Left lung (tissue), 10 donors: ENCODE results near the gene PAMR1. TPM values are rescaled to one million over a fixed set of nuclear protein-coding genes. Genes with fewer than 3 reads are reported as not detected.

ENCODE experiments used
- ATAC-seq: fragments of 200-7000 bp; cut with Tn5 transposase; one replicate; pipeline ENCODE4 v1.9.1; 2020; ENCODE audit warnings: moderate library complexity
- DNase-seq, 4 donors: peaks; one replicate each; pipeline ENCODE4 v3.0.0-alpha.2; 2013 to 2020
- H3K27ac ChIP-seq, 2 donors: fragments of 200-600 bp; sonication (generic) in 1 of 2; one replicate each; pipeline versions ENCODE4 v1.5.0 to v1.8.0; 2020 to 2021
- H3K27me3 ChIP-seq, 2 donors: fragments of 200-600 bp; sonication (generic) in 1 of 2; one replicate each; pipeline versions ENCODE4 v1.5.0 to v1.8.0; 2020 to 2021
- H3K36me3 ChIP-seq, 2 donors: fragments of 200-600 bp; sonication (generic) in 1 of 2; one replicate each; pipeline versions ENCODE4 v1.5.0 to v1.8.0; 2020 to 2021
- H3K4me1 ChIP-seq, 2 donors: fragments of 200-600 bp; one replicate each; pipeline ENCODE4 v1.8.0; 2021
- H3K4me3 ChIP-seq, 2 donors: fragments of 200-600 bp; sonication (generic) in 1 of 2; one replicate each; pipeline versions ENCODE4 v1.5.0 to v1.8.0; 2020 to 2021; ENCODE audit warnings: mild to moderate bottlenecking in 1 of 2
- H3K9me3 ChIP-seq, 2 donors: fragments of 200-600 bp; sonication (generic) in 1 of 2; one replicate each; pipeline versions ENCODE4 v1.5.0 to v1.8.0; 2020 to 2021
- CTCF ChIP-seq, 2 donors: fragments of 200-600 bp; sonication (generic) in 1 of 2; IDR thresholded peaks; one replicate each; pipeline versions ENCODE4 v1.5.0 to v1.8.0; 2021; ENCODE audit warnings: antibody characterized with exemption in 2 of 2
- intact Hi-C, 2 donors: fragments of 100-400 bp; cut with DNase I; formaldehyde crosslinking; loops; one replicate each; pipeline versions ENCODE4 v1.11.2 to v1.14.2; 2022
- polyA plus RNA-seq, 6 donors: library from polyadenylated mRNA; unstranded; fragments of 120-200 nt; gene quantifications; one replicate each; pipeline ENCODE4 v1.2.1, GENCODE V29; 2013; ENCODE audit not compliant: insufficient read length in 6 of 6
- total RNA-seq, 2 donors: library from RNA; stranded (reverse); fragmentation: NEBNext Ultra II Directional; extraction: Animal tissue kit (Norgen Biotek cat#: 25700); gene quantifications; one replicate each; pipeline ENCODE4 v1.2.1, GENCODE V29; 2021
- donor health status: DM: no; HTN: yes; CAD: no.
- donor health status: DM: no; HTN: no; CAD: no.

The PAMR1 gene
- total and polyA plus RNA-seq, 8 donors, result 0.65 to 14.4 (median 9.1) TPM

GRCh38 chr11:35507688-35508087 is 17.7 kb downstream of the PAMR1 start:
- no peak for TF ChIP-seq CTCF (IDR thresholded peaks at IDR 0.05)
- Histone ChIP-seq H3K4me3 (no peak overlapping the region), H3K4me1 (no peaks in the 10 kb centered on the region), H3K36me3 (no peaks in the 10 kb centered on the region), H3K27me3 (no peaks in the 10 kb centered on the region), H3K27ac (no peak overlapping the region), H3K9me3 (peaks cover 0 to 7% of the 10 kb centered on the region in 2 donors)
- intact Hi-C loops, result no loop called here
- ATAC-seq (no peak), DNase-seq (no peak)

GRCh38 chr11:35501776-35502175 is 23.6 kb downstream of the PAMR1 start:
- Histone ChIP-seq H3K27me3 (no peaks in the 10 kb centered on the region), H3K27ac (no peak overlapping the region), H3K9me3 (peaks cover 0 to 7% of the 10 kb centered on the region in 2 donors), H3K4me3 (no peak overlapping the region), H3K4me1 (no peaks in the 10 kb centered on the region), H3K36me3 (no peaks in the 10 kb centered on the region)
- no peak for ATAC-seq
- intact Hi-C loops, result no loop called here
- no peak for TF ChIP-seq CTCF (IDR thresholded peaks at IDR 0.05)
- DNase-seq, result no peak

GRCh38 chr11:35500744-35501143 is 24.7 kb downstream of the PAMR1 start:
- Histone ChIP-seq H3K27ac (no peak overlapping the region), H3K36me3 (no peaks in the 10 kb centered on the region), H3K4me3 (no peak overlapping the region), H3K9me3 (peaks cover 0 to 7% of the 10 kb centered on the region in 2 donors), H3K4me1 (no peaks in the 10 kb centered on the region), H3K27me3 (no peaks in the 10 kb centered on the region)
- intact Hi-C loops, result no loop called here
- TF ChIP-seq CTCF (IDR thresholded peaks at IDR 0.05), result no peak
- DNase-seq (no peak), ATAC-seq (no peak)

GRCh38 chr11:35496416-35496815 is 29.0 kb downstream of the PAMR1 start:
- Histone ChIP-seq H3K27me3 (no peaks in the 10 kb centered on the region), H3K4me1 (no peaks in the 10 kb centered on the region), H3K9me3 (no peaks in the 10 kb centered on the region), H3K27ac (no peak overlapping the region), H3K36me3 (no peaks in the 10 kb centered on the region), H3K4me3 (no peak overlapping the region)
- DNase-seq (no peak), ATAC-seq (no peak)
- TF ChIP-seq CTCF (IDR thresholded peaks at IDR 0.05), result no peak
- intact Hi-C loops, result no loop called here

GRCh38 chr11:35494957-35495490 is 30.4 kb downstream of the PAMR1 start:
- Histone ChIP-seq H3K27me3 (no peaks in the 10 kb centered on the region), H3K9me3 (no peaks in the 10 kb centered on the region), H3K4me3 (no peak overlapping the region), H3K27ac (no peak overlapping the region), H3K4me1 (no peaks in the 10 kb centered on the region), H3K36me3 (no peaks in the 10 kb centered on the region)
- no peak for ATAC-seq
- TF ChIP-seq CTCF (IDR thresholded peaks at IDR 0.05), result no peak
- no peak for DNase-seq
- intact Hi-C loops, result no loop called here
